GM21619 (cell line): ENCODE data around the gene TROAP.
A peak's percentile ranks its signal among the peaks of the same experiment; 100 is the strongest.
"Not testable (repeated sequence)": the region's sequence is repeated elsewhere in the genome, so short reads cannot be mapped to it uniquely, and the experiment has no call there.

Experiments used
- ATAC-seq: cut with Tn5 transposase; IDR thresholded peaks from one replicate; pipeline ENCODE4 v1.9.1; 2021; ENCODE audit not compliant: unreplicated experiment

TROAP gene

DNA sequence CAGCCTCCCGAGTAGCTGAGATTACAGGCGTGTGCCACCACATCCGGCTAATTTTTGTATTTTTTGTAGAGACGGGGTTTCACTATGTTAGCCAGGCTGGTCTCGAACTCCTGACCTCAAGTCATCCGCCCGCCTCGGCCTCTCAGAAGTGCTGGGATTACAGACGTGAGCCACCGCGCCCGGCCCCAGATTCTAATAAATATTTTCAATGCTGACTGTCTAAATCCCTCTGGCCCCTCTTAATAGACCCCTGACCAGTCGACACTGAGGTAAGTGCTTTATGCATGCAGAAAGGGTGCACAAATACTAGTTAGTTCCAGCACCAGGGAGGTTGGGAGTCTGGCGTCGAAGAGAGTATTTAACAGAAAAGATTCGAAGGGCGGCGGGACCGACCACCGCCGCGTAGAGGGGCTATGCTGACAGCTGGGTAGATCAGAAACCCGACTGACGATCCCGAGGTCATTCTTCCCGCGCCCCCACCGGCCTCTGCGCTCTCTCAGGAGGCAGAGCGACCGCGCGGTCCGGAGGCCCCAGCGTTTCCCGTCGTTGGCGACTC lies 43.1 kb downstream of the TROAP start:
- no peak for ATAC-seq

DNA sequence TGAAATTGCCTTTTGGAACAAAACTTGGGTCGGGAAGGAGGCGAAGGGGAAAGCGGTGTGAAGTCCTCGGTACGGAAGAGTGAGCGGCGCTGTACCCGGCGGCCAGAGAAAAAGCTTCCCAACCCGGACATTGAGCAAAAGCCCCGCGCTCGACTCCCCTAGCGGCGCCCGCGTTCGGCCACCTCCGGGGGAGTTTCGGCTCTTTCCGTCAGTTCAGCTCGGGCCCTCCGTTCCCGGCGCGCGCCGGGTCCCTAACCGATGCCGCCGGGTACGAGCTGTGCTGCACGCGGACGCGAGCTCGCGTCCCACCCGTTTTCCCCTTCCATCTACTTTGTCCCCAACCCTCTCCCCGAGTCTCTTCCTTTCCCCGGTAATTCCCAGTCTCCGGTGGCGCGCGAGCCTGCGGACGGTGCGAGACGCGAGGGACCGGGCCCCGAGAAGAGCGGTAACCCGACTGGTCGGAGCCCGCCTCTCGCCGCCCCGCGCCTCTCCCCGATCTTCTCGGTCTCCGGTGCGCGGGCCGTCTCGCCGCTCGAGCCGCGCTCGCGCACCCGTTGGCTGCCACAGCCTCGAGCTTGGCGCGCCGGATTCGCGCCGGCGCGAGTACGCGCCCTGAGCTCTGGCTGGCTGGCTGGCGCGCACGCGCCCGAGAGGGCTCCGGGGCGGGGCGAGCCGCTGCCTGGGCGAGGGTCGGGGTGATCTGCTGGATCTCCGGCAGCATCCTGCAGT lies 43.8 kb downstream of the TROAP start:
- peak; percentile 55 for ATAC-seq

DNA sequence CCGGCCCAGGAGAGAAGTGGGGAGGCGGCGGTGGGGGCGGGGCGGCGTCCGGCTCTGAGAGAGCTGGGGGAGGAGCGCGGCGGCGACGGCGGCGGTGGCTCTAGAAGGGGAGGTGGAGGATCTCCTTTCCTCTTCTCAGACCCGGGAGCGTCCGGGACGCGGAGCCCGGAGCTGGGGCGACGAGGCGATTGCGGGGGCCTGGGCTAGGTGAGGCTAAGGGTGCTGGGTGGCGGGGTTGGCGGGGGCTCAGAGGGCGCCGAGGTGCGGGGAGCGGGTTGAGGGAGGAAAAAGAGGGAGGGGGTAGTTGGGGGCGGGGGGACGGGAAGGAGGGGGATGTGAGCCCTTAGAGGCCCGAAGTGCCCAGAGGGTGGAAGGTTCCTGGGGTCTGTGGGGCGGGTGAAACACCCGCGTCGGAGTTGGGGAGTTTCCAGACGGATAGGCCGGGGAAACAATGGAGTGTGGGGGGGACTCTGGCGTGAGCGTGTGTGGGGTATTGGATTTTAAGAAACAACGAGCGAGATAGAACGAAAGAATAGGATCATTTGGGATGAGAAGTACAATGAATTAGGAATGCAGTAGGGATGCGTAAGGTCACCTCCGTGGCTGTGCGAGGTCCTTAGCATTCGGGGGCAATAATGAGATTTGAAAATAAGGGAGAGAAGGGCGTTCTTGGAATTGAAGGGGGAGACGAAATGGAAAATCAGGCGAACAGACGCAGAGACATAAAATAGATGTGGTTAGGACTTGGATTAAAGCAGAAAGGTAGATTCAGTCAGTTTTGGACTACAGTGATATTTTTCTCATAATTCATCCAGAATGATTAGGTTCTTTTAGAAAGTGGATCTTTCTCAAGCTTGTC lies 44.6 kb downstream of the TROAP start, which contains the start of gene SPATS2:
TSS of gene SPATS2 (plus strand) at position 82 of the 859 bp plus-strand sequence. CDS start 93,551 bp downstream, outside the sequence.
- no peak for ATAC-seq

DNA sequence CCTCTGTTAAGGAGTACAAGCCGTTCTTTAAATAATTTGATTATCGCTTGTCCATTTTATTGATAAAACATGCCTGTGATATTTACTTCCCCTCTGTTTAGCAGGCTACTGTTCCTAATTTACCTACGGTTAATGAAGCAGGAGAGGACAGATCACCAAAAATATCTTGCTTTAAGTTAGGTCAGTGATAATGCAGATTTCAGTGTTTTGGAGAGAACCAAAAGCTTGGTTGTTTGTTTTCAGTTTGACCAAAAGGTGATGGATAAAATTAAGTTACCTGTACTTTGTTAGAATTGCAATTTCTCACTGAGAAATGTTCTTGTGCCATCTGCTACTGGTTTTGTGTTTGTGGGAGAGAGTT lies 45.2 kb downstream of the TROAP start:
- ATAC-seq: no peak

DNA sequence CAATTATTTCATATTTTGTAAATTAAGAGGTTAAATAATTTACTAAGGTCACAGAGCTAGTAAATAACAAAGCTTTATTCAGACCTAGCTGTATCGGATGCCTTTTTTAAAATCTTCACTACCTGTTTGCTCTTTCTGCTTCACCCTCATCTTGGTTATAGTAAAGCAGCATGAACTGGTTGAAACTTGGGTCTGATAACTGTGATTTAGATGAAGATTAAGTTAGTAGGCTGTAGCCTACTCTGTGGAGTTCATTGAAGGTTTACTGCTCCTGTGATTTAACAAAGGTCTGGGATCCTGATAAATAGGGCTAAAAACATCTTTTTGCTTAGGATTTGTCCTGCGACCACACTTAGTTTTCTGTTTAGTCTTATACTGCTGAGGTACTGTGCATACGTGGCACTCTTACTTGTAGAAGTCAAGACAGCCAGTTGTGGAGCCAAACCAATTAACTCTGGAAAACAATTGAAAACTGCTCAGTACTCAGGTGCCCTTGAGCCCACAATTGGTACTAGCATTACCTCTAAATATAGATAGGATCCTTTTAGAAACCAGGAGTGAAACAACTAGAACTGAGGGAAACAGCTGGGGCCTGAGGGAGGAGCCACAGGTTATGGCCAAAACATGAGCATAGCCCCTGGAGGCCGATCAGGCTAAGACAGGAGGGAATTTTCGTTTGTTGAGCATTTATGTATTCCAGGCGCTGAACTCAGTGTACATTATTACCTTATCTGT lies 46.5 kb downstream of the TROAP start:
- peak; percentile 49 for ATAC-seq

DNA sequence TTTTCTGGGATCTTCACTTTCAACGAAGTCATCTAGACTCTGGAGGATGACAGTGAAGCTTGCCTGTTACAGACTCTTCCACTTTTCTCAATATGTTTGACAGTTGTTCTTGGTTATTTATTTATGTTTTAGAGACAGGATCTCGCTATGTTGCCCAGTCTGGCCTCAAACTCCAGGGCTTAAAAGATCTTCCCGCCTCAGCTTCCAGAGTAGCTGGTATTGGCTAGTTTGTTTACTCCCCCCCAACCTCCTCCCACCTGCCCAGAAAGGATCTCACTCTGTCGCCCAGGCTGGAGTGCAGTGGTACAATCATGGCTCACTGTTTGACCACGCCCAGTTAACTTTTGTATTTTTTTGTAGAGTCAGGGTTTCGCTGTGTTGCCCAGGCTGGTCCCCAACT lies 47.5 kb downstream of the TROAP start:
- no peak for ATAC-seq

DNA sequence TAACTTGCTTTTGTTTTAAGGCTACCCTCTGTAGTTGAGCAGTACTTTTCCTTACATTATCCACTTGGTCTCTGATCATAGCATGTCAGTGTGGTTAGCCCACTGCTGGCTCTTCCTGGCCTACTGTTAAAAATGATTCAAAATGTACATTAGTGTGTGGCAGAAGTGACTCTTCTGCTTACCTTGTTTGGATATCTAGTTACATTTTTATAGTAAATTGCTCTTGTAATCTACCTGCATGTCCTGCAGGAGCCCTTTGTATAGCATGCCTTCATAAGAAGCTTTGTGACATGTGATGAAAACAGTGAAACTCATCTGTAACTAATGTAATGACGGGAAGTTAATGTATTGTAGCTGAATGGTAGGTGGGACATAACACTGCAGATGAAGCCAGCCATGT lies 52.4 kb downstream of the TROAP start:
- ATAC-seq: no peak

DNA sequence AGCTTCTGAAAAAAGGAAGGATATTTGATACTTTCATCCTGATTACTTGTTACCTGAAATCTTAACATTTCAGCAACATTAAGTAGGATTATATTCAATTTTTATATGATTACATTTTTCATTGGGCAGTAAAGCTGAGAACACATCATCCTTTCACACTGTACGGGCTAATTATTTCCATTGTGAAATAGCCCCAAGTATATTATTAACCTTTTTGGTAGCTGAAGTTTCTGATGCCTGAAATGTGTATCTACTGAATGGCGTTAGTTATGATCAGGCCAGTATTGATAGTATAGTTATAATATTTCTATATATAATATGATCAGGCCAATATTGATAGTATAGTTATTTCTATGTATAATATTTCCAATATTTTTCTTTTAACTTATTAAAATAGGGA lies 54.3 kb downstream of the TROAP start:
- no peak for ATAC-seq

DNA sequence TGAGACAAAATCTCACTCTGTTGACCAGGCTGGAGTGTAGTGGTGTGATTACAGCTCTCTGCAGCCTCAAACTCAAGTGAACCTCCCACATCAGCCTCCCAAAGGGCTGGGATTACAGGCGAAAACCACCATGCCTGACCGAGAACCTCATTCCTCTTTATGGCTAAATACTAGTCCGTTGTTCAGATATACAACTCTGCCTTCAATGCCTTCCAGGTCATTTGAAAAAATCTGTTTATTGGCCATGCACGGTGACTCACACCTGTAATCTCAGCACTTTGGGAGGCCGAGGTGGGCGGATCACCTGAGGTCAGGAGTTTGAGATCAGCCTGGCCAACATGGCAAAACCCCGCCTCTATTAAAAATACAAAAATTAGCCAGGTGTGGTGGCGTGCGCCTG lies 57.1 kb downstream of the TROAP start:
- ATAC-seq: not testable (repeated sequence)
